Mononuclear cell (primary cell): ENCODE data around the gene KIAA0930. TPM values are rescaled to one million over a fixed set of nuclear protein-coding genes. Genes with fewer than 3 reads are reported as not detected.

Experiments used
- H3K27me3 ChIP-seq: 2 replicates; pipeline ENCODE4 v1.6.0; 2011; ENCODE audit warnings: low read length, control low read depth; ENCODE audit not compliant: insufficient read depth
- H3K4me1 ChIP-seq: 2 replicates; pipeline ENCODE4 v1.5.1; 2011; ENCODE audit warnings: mild to moderate bottlenecking, low read length, control low read depth; ENCODE audit not compliant: insufficient read depth
- H3K4me3 ChIP-seq: 2 replicates; pipeline ENCODE4 v1.5.1; 2011; ENCODE audit warnings: mild to moderate bottlenecking, low read length, moderate library complexity
- H3K9me3 ChIP-seq: 2 replicates; pipeline ENCODE4 v1.5.1; 2011; ENCODE audit warnings: low read depth, mild to moderate bottlenecking, control low read depth, low read length
- total RNA-seq: library from RNA; depleted of rRNA; stranded (reverse); fragments of >200 nt; gene quantifications from one replicate; pipeline ENCODE4 v1.2.3, GENCODE V29; 2012

Gene KIAA0930
- total RNA-seq, 1 donor = 20.5 TPM

DNA sequence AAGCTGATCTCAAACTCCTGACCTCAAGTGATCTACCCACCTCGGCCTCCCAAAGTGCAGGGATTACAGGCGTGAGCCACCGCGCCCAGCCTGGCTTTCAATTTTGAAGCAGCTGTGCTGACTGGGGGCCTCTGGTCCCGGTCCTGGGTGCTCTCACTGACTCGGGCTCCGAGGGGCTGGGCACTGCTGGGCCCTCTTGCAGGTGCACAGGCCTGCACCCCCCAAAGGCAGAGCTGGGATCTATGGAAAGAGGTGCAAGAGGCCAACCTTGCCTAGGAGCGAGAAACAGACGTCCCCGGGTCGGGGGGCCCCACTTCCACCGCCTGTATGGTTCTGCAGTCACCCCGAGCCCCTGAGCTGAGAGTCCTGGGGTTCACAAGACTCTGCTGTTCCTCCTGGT, 33.2 kb downstream of the KIAA0930 start:
- Histone ChIP-seq H3K9me3 (no peaks in the 10 kb centered on the region), H3K27me3 (no peaks in the 10 kb centered on the region), H3K4me3 (no peak overlapping the region), H3K4me1 (peaks cover 8% of the 10 kb centered on the region)

DNA sequence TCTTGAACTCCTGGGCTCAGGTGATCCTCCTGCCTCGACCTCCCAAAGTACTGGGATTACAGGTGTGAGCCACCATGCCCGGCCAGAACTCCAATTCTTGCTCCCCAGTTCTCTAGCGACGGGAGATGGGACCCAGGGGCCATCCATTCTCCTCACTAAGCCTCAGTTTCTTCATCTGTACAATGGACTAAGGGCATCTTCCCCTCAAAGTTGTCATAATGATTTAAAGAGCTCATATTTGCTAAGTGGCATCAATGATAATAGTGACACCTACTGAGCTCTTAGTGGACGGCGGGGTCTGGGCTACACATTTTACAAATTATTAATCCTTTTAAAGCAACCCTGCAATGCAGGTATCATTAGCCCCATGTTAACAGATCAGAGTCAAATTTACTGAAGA, 34.5 kb downstream of the KIAA0930 start:
- H3K4me1 ChIP-seq = no peaks in the 10 kb centered on the region
- no peaks in the 10 kb centered on the region for H3K9me3 ChIP-seq
- H3K27me3 ChIP-seq = no peaks in the 10 kb centered on the region
- H3K4me3 ChIP-seq = no peak overlapping the region

DNA sequence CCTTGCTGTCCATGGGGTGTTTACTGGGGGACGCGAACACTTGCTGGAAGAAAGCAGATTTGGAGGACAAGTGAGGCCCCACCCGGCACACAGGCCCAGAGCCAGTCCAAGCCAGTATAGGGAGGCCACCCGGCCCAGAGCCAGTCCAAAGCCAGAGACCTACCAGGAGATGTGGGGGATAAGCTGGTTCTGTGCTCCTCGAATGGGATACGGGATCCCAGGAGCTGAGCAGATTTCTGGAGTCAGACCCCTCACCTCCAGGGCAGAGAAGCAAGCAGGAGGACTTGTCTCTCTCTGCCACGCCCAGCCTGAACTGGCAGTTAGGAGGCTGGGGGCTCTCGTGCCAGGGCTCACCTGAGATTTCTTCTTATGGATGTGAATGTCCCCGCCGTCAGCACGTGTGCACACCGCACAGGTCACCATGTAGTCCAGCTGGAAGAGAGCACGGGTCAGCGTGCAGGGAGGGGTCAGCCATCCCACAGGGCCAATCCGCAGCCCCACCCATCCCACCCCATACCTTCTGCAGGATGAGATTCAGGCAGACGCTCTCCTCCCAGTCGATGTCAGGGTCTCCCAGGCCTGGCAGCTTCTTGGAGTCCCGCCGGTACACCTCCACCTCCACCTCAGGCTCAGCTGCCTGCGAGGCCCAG, 35.3 kb downstream of the KIAA0930 start:
- Histone ChIP-seq H3K27me3 (no peaks in the 10 kb centered on the region), H3K9me3 (no peaks in the 10 kb centered on the region), H3K4me3 (no peak overlapping the region), H3K4me1 (no peaks in the 10 kb centered on the region)

DNA sequence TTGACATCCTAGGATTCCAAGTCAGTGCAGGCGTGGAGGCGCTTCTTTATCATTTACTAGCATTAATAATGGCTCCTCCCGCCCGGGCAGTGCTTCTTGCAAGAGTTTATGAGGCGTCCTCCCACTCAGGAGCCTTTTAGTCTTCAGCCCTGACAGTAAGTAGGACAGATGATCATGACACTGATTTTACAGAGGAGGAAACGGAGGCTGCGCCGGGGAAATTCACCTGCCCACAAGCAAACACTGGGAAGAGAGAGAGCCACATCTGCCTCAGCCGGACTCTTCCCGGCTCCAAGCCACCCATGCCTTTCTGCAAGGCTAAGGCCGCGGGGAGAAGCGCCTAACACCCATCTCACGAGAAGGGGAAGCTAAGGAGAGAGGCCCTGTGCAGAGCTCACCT, 35.9 kb downstream of the KIAA0930 start:
- Histone ChIP-seq H3K4me1 (no peaks in the 10 kb centered on the region), H3K4me3 (no peak overlapping the region), H3K9me3 (no peaks in the 10 kb centered on the region)

DNA sequence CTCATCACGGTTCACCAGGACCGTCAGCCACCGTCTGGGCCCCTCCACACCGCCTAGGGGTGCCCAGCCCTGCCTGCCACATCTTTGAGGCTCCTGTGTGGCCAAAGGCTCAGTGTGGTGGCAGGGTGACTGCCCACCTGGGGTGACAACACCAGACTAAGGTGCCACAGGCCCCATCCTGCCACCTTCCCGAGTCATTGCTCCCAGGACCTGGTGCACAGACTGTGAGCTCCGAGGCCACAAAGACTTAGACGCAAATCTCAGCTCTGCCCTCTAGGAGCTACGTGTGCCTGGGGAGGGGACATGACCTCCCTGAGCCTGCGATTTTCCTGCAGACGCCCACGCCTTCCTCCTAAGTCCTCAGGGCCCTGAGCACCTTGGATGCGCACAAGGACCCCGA, 36.5 kb downstream of the KIAA0930 start:
- Histone ChIP-seq H3K9me3 (no peaks in the 10 kb centered on the region), H3K27me3 (no peaks in the 10 kb centered on the region), H3K4me1 (no peaks in the 10 kb centered on the region), H3K4me3 (no peak overlapping the region)

More for the DNA sequence above, 35.9 kb downstream of the KIAA0930 start:
- H3K27me3 ChIP-seq = no peaks in the 10 kb centered on the region

DNA sequence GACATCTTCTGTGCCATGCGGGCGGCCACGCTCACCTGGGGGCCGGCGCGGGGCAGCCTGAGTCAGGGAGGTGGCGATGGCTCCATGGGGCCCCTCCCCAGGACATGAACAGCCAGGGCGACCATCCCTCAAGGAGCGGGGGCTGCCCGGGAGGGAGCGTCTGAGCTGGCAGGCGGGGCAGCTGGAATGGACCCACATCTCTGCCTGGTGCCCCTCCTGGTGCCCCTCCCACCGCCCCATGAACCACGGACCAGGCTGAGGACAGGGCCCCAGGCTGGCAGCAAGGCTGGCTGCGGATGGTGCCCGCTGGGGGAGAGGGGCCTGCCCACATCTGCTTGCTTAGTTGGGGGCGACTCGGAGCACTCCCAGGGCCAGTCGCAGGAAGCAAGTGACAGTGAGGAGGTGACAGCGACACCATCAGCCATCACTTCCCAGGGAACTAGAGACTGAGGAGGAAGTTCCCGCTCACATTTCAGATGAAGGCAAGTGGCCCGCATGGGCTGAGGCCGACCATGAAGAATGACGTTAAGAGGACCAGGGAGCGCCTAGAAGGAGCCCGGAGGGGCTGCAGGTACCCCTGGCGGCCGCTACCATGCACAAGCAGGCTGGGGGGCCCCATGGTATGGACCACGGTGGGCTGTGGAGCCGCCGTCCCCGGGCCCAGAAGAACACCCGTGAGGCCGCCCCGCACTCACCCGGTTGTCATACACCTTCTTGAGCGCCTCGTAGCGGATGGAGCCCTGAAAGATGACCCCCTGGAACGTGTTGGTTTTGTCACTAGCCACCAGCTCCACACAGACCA, 37.3 kb downstream of the KIAA0930 start:
- Histone ChIP-seq H3K9me3 (no peaks in the 10 kb centered on the region), H3K4me1 (no peaks in the 10 kb centered on the region), H3K4me3 (no peak overlapping the region), H3K27me3 (no peaks in the 10 kb centered on the region)

DNA sequence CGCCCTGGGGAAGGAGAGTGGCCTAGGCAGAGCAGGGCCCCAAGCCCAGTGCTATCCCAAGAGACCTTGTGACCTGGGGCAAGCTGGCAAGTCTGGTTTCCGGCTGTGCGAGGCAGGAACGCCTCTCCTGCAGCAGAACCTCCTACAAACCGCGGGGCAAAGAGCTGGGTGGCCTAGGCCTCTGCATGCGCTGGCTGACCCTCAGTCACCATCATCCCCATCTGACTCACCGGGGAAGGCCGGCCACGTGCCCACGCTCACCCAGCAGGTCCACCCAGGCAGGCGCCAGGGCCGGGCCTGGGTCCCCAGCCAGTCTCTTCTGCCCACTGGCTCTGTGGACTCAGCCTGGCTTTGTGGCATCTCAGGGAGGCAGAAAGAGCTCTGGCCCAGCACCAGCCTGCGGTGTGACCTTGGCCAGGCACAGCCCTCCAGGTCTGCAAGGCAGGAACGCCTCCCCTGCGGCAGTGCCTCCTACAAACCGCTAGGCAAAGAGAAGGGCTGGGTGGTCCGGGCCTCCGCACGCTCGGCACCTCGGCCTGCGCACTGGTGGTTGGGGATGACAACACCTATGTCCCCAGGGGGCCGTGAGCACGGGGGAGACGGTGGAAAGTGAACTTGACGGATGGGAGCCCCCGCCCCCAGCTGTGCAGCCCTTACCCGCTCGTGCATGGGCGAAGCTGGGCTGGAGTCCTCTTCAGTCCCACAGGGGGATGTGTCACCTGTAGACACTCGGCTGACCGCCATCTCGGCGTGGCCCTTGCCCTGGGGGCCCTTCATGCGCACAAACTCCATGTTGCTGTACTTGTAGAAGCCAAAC, 38.2 kb downstream of the KIAA0930 start:
- Histone ChIP-seq H3K4me1 (no peaks in the 10 kb centered on the region), H3K4me3 (no peak overlapping the region), H3K27me3 (no peaks in the 10 kb centered on the region), H3K9me3 (no peaks in the 10 kb centered on the region)

DNA sequence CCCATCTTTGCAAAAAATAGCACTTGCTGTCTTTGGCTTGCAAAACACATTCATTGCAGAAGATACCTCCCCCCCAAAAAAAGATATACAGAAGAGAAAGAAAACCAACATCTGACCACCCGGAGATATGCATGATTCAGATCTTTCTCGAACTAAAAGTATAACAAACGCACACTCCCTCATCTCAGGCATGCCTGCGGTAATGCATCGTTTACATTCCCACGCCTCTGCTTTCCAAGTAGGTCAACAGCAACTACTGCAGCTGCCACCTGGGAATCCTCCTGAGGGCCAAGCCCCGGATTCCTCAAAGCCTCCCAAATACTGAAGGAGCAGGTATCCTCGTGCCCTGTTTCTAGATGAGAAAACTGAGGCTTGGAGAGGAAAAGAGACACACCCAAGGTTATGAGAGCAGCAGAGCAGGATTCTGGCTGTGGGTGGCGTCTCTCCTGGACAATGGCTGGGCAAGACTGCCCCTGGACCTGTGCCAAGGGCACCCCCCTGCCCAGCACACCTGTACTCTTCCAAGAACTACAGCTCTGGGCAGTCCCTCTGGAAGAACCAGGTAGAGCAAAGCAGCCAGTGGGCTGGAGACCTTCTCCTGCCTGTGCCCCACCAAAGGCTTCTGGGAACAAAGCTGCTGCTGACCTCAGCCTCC, 38.9 kb downstream of the KIAA0930 start:
- Histone ChIP-seq H3K9me3 (no peaks in the 10 kb centered on the region), H3K4me1 (no peaks in the 10 kb centered on the region), H3K4me3 (no peak overlapping the region), H3K27me3 (no peaks in the 10 kb centered on the region)

DNA sequence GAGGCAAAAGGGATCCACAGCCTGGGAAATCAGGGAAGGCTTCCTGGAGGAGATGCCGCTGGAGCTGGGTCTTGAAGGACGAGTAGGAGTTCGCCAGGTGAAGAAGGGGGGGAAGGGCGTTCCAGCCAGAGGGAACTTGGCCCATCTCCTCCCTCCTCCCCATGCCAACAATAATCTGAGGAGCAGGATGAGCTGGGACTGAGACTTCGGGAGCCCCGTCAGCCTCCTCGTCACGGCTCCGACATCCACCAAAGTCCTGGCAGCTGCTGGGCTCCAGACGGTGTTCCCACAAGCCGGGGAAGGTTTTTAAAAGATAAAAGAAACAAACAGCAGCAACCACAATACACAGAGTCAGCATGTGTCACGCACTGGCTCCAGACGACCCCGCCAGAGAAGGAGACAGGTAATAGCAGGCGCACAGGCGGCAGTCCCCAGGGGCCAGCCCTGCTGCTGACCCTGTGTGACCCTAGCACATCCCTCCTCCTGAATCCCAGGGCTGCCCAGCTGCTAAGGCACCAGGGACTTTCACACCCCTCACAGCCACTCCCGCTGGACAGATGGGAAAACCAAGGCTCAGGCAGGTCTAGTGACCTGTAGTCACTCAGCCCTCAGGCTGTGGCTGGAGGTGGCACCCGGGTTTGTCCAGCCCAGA, 39.7 kb downstream of the KIAA0930 start:
- Histone ChIP-seq H3K4me1 (no peaks in the 10 kb centered on the region), H3K9me3 (no peaks in the 10 kb centered on the region), H3K4me3 (no peak overlapping the region), H3K27me3 (no peaks in the 10 kb centered on the region)

DNA sequence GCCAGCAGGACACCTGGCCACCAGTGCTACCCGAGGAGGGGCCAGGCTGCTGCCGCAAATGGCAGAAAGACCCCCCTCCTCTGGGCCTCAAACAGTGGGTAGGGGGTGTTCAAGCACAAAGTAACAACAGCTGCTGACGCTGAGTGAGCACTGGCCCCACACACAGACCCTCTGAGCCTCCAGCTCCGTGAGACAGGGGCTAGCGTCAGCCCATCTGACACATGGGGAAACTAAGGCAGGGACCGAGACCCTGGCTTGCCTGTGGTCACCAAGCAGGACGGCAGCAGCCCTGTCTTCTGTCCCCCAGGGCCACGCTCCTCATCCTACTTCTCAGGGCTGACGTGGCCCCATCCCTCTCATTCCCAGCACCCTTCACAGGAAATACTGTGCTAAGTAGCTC, 40.5 kb downstream of the KIAA0930 start:
- Histone ChIP-seq H3K9me3 (no peaks in the 10 kb centered on the region), H3K27me3 (no peaks in the 10 kb centered on the region), H3K4me1 (no peaks in the 10 kb centered on the region), H3K4me3 (no peak overlapping the region)

DNA sequence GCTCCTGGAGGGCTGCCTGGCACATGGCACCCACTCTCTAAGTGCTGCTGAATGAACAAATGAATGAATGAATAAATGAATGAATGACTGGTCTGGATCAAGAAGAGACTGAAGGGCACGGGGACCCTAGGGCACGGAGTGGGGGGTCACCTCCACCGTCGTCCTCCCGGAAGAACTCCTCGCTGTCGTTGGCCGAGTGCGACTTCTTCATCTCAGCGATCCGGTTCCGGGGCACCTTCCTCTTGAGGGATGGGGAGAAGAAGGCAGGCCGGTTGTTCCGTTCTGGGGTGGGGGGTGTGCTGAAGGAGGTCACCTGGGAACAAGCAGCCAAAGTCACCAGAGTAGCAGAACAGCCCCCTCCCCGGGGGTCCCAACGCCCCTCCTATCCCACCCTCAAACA, 41.0 kb downstream of the KIAA0930 start:
- Histone ChIP-seq H3K9me3 (no peaks in the 10 kb centered on the region), H3K4me1 (no peaks in the 10 kb centered on the region), H3K27me3 (no peaks in the 10 kb centered on the region), H3K4me3 (no peak overlapping the region)

DNA sequence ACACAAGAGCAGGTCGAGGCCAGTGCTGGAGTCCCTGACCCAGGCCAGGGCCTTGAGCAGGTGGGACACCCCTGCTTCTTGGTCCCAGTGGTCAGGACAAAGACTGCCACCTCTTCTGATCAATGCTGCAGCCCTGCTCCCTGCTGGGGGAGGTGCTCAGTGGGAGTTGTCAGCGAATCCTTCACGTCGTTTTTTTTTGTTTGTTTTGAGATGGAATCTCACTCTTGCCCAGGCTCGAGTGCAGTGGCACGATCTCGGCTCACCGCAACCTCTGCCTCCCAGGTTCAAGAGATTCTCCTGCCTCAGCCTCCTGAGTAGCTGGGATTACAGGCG, 42.3 kb downstream of the KIAA0930 start:
- Histone ChIP-seq H3K27me3 (no peaks in the 10 kb centered on the region), H3K4me1 (no peaks in the 10 kb centered on the region), H3K4me3 (no peak overlapping the region), H3K9me3 (no peaks in the 10 kb centered on the region)

DNA sequence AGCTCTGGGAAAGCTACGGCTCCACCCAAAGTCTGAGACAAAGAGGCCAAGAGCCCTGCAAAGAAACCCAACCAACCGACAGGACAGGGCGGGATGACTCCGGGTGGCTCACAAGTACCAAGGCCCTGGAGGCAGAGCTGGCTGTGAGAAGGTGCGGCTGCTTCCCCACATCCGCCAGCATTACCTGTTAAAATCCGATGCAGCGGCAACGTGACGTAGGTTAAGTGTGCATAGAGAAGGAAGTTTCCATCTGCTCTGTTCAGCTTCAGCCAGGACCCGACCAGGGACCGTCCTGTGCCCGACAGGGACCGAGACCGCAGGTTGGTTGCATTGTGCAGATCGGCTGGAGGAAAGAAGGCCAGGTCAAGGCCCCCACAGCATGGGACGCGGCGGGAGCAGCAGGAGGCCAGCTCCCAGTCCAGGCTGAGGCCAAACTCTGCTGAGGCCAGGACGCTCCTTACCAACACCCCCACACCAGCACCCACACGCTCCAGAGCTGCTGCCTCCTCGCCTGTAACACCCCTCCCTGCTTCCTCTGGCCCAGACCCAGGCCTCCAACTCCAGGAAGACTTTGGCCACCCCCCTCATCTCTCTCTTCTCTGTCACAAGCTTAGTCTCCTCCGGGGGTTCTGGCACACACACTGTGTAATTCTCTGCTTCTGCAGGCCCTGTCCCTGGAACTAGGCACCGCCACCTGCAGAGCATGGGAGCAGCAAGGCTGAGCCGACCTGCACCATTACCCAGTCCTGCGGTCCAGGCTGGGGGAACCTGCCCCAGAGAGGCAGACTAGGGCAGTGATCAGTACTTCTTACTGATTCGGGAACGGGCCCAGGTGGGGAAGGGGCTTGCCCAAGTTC, 42.9 kb downstream of the KIAA0930 start:
- H3K4me3 ChIP-seq = no peak overlapping the region
- no peaks in the 10 kb centered on the region for H3K4me1 ChIP-seq
- H3K9me3 ChIP-seq = no peaks in the 10 kb centered on the region
- H3K27me3 ChIP-seq = no peaks in the 10 kb centered on the region
